HepG2 (cell line): ENCODE measurements around the gene TSPAN3. TPM values are rescaled to one million over a fixed set of nuclear protein-coding genes. Genes with fewer than 3 reads are reported as not detected.
A peak's percentile ranks its signal among the peaks of the same experiment; 100 is the strongest.

Experiments used
- CHD2 ChIP-seq: IDR thresholded peaks from 2 replicates; pipeline ENCODE4 v1.6.1; 2011; ENCODE audit warnings: low read depth, low read length, improper control_type of control experiment
- ELF1 ChIP-seq: sonication (generic); formaldehyde crosslinking; IDR thresholded peaks from 2 replicates; pipeline ENCODE4 v1.4.0; 2020; ENCODE audit warnings: missing genetic modification reagents
- GPN1 ChIP-seq: sonication (generic); formaldehyde crosslinking; IDR thresholded peaks from 2 replicates; pipeline ENCODE4 v1.5.1; 2020; ENCODE audit warnings: missing genetic modification reagents, borderline replicate concordance
- HNF4G ChIP-seq, 2 experiments: sonication (generic) in 1 of 2; formaldehyde crosslinking in 1 of 2; IDR thresholded peaks; 2 replicates each; pipeline versions ENCODE4 v1.4.0 to v1.6.1; 2011 to 2020; ENCODE audit warnings: borderline replicate concordance in 2 of 2, low read depth in 2 of 2, mild to moderate bottlenecking in 2 of 2, low read length in 1 of 2, missing genetic modification reagents in 1 of 2, moderate library complexity in 1 of 2
- NFIC ChIP-seq: IDR thresholded peaks from 2 replicates; pipeline ENCODE4 v1.6.1; 2012; ENCODE audit warnings: mild to moderate bottlenecking, low read length, inconsistent platforms
- RAD51 ChIP-seq: fragments of 450-650 bp; IDR thresholded peaks from 2 replicates; pipeline ENCODE4 v1.6.1; 2016; ENCODE audit warnings: borderline replicate concordance
- RBFOX2 ChIP-seq: fragments of 200-400 bp; formaldehyde crosslinking; IDR thresholded peaks from 2 replicates; pipeline ENCODE4 v1.6.1; 2017; ENCODE audit warnings: low read depth, mild to moderate bottlenecking, low read length
- RFXAP ChIP-seq: sonication (generic); formaldehyde crosslinking; IDR thresholded peaks from 2 replicates; pipeline ENCODE4 v1.4.0; 2020; ENCODE audit warnings: missing genetic modification reagents, borderline replicate concordance
- TEAD2 ChIP-seq: sonication (generic); formaldehyde crosslinking; IDR thresholded peaks from 2 replicates; pipeline ENCODE4 v1.9.0; 2021; ENCODE audit warnings: missing genetic modification reagents
- TRIM24 ChIP-seq: sonication (generic); formaldehyde crosslinking; IDR thresholded peaks from 2 replicates; pipeline ENCODE4 v1.8.0; 2022; ENCODE audit warnings: mild to moderate bottlenecking, missing genetic modification reagents
- YEATS2 ChIP-seq: sonication (generic); formaldehyde crosslinking; IDR thresholded peaks from 2 replicates; pipeline ENCODE4 v1.4.0; 2020; ENCODE audit warnings: missing genetic modification reagents, borderline replicate concordance
- ZMAT3 ChIP-seq: sonication (generic); formaldehyde crosslinking; conservative IDR thresholded peaks from 2 replicates; pipeline ENCODE4 v1.7.0; 2021; ENCODE audit warnings: missing genetic modification reagents
- ZNF292 ChIP-seq: sonication (generic); formaldehyde crosslinking; IDR thresholded peaks from 2 replicates; pipeline ENCODE4 v1.8.1; 2022; ENCODE audit warnings: mild to moderate bottlenecking, low read depth, missing genetic modification reagents, borderline replicate concordance
- ZNF713 ChIP-seq: sonication (generic); formaldehyde crosslinking; IDR thresholded peaks from 2 replicates; pipeline ENCODE4 v1.4.0; 2020; ENCODE audit warnings: mild to moderate bottlenecking, missing genetic modification reagents
- ZSCAN12 ChIP-seq: sonication (generic); formaldehyde crosslinking; IDR thresholded peaks from 2 replicates; pipeline ENCODE4 v1.9.0; 2021; ENCODE audit warnings: mild to moderate bottlenecking, missing genetic modification reagents
- ZSCAN21 ChIP-seq: sonication (generic); formaldehyde crosslinking; IDR thresholded peaks from 2 replicates; pipeline ENCODE4 v1.8.0; 2022; ENCODE audit warnings: mild to moderate bottlenecking, missing genetic modification reagents, moderate library complexity, borderline replicate concordance
- ZZZ3 ChIP-seq: sonication (generic); formaldehyde crosslinking; IDR thresholded peaks from 2 replicates; pipeline ENCODE4 v1.4.0; 2020; ENCODE audit warnings: missing genetic modification reagents, mild to moderate bottlenecking, borderline replicate concordance
- polyA plus RNA-seq, 8 experiments: library from polyadenylated mRNA; depleted of rRNA in 3 of 8; stranded (reverse) in 7 of 8; unstranded in 1 of 8; fragments of >200 nt; fragmentation: Illumina TruSeq in 4 of 8; extraction: Trizol in 4 of 8; gene quantifications; 2 replicates each; pipeline versions ENCODE4 v1.2.1 to v1.2.3, GENCODE V29; 2011 to 2016; ENCODE audit warnings: low read depth in 4 of 8, missing spikeins in 1 of 8, mixed read lengths in 1 of 8; ENCODE audit not compliant: insufficient read depth in 1 of 8
- total RNA-seq, 5 experiments: library from RNA; depleted of rRNA; stranded (reverse); fragments of >200 nt; fragmentation: Illumina TruSeq; extraction: Trizol; gene quantifications; 2 replicates each; pipeline ENCODE4 v1.2.3, GENCODE V29; 2016; ENCODE audit warnings: low read depth in 1 of 5
- TF ChIP-seq, protein P1 (sequence below): sonication (generic); formaldehyde crosslinking; IDR thresholded peaks from 2 replicates; pipeline ENCODE4 v1.4.0; 2020; ENCODE audit warnings: missing genetic modification reagents
- TF ChIP-seq, protein P2 (sequence below): sonication (generic); formaldehyde crosslinking; IDR thresholded peaks from 2 replicates; pipeline ENCODE4 v1.5.0; 2020; ENCODE audit warnings: mild to moderate bottlenecking, missing genetic modification reagents
- TF ChIP-seq, protein P3 (sequence below): sonication (generic); formaldehyde crosslinking; IDR thresholded peaks from 2 replicates; pipeline ENCODE4 v1.4.0; 2020; ENCODE audit warnings: missing genetic modification reagents

TSPAN3 gene
- total and polyA plus RNA-seq, 2 of the 13 experiments (the other 11 are each of a cell fraction or from before 2014, with no cell fraction given) = 167 to 170 TPM

DNA sequence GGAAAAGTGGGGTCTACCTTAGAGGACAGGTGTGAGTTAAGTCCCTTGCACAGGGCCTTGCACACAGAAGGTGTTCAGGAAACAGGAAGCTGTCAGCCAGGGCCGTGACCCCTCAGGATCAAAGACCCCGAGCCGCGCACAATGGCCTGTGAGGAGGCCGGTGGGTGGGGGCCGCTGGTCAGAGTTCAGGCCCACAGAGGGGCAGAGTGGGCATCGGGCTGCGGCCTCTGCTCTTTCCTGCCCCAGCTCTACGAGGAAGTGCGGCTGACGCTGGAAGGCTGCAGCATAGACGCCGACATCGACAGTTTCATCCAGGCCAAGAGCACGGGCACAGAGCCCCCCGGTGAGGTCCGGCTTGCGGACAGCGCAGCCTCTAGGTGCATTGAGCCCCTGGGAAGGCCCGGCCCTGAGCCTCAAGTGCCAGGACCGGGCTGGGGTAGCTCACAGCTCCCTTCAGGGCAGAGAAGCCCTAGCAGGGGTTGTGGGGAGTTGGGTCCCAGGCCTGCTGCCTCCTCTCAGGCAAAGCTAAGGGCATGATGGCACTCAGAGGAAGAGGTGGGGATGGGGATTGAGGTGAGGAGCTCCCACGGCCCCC is 38.8 kb downstream of the TSPAN3 start (continued):
- TF ChIP-seq TEAD2 (CRISPR knock-in tag) (no peak), HNF4G (IDR thresholded peaks at IDR 0.05; ENCODE audit: borderline replicate concordance, low read depth, low read length) (peak; percentile 71), HNF4G (CRISPR knock-in tag; IDR thresholded peaks at IDR 0.05; ENCODE audit: borderline replicate concordance, low read depth) (peak; percentile 57), RBFOX2 (peak; percentile 63; the same call in 1 of the 2 replicates), ZZZ3 (CRISPR knock-in tag) (0 out of 2 replicates have a peak, but pooled peaks have one; percentile 57), CHD2 (no peak), ZSCAN21 (peak; percentile 80; the same call in 1 of the 2 replicates), ZNF292 (peak; percentile 47; the same call in 1 of the 2 replicates), YEATS2 (CRISPR knock-in tag) (peak; percentile 49; the same call in 1 of the 2 replicates), ELF1 (CRISPR knock-in tag) (peak; percentile 77), RFXAP (CRISPR knock-in tag) (no peak), NFIC (no peak), ZMAT3 (CRISPR knock-in tag) (peak; percentile 12; the same call in 1 of the 2 replicates), ZNF713 (CRISPR knock-in tag) (no peak), RAD51 (no peak), TRIM24 (no peak), ZSCAN12 (CRISPR knock-in tag) (no peak), GPN1 (CRISPR knock-in tag) (no peak)
- TF ChIP-seq, protein P1, sequence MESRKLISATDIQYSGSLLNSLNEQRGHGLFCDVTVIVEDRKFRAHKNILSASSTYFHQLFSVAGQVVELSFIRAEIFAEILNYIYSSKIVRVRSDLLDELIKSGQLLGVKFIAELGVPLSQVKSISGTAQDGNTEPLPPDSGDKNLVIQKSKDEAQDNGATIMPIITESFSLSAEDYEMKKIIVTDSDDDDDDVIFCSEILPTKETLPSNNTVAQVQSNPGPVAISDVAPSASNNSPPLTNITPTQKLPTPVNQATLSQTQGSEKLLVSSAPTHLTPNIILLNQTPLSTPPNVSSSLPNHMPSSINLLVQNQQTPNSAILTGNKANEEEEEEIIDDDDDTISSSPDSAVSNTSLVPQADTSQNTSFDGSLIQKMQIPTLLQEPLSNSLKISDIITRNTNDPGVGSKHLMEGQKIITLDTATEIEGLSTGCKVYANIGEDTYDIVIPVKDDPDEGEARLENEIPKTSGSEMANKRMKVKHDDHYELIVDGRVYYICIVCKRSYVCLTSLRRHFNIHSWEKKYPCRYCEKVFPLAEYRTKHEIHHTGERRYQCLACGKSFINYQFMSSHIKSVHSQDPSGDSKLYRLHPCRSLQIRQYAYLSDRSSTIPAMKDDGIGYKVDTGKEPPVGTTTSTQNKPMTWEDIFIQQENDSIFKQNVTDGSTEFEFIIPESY (CRISPR knock-in tag) = no peak
- TF ChIP-seq, protein P2, sequence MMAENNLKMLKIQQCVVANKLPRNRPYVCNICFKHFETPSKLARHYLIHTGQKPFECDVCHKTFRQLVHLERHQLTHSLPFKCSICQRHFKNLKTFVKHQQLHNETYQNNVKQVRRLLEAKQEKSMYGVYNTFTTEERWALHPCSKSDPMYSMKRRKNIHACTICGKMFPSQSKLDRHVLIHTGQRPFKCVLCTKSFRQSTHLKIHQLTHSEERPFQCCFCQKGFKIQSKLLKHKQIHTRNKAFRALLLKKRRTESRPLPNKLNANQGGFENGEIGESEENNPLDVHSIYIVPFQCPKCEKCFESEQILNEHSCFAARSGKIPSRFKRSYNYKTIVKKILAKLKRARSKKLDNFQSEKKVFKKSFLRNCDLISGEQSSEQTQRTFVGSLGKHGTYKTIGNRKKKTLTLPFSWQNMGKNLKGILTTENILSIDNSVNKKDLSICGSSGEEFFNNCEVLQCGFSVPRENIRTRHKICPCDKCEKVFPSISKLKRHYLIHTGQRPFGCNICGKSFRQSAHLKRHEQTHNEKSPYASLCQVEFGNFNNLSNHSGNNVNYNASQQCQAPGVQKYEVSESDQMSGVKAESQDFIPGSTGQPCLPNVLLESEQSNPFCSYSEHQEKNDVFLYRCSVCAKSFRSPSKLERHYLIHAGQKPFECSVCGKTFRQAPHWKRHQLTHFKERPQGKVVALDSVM (CRISPR knock-in tag) = peak; percentile 58
- TF ChIP-seq, protein P3, sequence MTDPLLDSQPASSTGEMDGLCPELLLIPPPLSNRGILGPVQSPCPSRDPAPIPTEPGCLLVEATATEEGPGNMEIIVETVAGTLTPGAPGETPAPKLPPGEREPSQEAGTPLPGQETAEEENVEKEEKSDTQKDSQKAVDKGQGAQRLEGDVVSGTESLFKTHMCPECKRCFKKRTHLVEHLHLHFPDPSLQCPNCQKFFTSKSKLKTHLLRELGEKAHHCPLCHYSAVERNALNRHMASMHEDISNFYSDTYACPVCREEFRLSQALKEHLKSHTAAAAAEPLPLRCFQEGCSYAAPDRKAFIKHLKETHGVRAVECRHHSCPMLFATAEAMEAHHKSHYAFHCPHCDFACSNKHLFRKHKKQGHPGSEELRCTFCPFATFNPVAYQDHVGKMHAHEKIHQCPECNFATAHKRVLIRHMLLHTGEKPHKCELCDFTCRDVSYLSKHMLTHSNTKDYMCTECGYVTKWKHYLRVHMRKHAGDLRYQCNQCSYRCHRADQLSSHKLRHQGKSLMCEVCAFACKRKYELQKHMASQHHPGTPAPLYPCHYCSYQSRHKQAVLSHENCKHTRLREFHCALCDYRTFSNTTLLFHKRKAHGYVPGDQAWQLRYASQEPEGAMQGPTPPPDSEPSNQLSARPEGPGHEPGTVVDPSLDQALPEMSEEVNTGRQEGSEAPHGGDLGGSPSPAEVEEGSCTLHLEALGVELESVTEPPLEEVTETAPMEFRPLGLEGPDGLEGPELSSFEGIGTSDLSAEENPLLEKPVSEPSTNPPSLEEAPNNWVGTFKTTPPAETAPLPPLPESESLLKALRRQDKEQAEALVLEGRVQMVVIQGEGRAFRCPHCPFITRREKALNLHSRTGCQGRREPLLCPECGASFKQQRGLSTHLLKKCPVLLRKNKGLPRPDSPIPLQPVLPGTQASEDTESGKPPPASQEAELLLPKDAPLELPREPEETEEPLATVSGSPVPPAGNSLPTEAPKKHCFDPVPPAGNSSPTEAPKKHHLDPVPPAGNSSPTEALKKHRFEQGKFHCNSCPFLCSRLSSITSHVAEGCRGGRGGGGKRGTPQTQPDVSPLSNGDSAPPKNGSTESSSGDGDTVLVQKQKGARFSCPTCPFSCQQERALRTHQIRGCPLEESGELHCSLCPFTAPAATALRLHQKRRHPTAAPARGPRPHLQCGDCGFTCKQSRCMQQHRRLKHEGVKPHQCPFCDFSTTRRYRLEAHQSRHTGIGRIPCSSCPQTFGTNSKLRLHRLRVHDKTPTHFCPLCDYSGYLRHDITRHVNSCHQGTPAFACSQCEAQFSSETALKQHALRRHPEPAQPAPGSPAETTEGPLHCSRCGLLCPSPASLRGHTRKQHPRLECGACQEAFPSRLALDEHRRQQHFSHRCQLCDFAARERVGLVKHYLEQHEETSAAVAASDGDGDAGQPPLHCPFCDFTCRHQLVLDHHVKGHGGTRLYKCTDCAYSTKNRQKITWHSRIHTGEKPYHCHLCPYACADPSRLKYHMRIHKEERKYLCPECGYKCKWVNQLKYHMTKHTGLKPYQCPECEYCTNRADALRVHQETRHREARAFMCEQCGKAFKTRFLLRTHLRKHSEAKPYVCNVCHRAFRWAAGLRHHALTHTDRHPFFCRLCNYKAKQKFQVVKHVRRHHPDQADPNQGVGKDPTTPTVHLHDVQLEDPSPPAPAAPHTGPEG (CRISPR knock-in tag) = no peak
